ENCODE measurements around the gene CHML.

- TF ChIP-seq POLR2A (IDR thresholded peaks at IDR 0.05) = no peak
- TF ChIP-seq, protein P1, sequence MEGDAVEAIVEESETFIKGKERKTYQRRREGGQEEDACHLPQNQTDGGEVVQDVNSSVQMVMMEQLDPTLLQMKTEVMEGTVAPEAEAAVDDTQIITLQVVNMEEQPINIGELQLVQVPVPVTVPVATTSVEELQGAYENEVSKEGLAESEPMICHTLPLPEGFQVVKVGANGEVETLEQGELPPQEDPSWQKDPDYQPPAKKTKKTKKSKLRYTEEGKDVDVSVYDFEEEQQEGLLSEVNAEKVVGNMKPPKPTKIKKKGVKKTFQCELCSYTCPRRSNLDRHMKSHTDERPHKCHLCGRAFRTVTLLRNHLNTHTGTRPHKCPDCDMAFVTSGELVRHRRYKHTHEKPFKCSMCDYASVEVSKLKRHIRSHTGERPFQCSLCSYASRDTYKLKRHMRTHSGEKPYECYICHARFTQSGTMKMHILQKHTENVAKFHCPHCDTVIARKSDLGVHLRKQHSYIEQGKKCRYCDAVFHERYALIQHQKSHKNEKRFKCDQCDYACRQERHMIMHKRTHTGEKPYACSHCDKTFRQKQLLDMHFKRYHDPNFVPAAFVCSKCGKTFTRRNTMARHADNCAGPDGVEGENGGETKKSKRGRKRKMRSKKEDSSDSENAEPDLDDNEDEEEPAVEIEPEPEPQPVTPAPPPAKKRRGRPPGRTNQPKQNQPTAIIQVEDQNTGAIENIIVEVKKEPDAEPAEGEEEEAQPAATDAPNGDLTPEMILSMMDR (IDR thresholded peaks at IDR 0.05) = no peak
- TF ChIP-seq EP300 (IDR thresholded peaks at IDR 0.05) = no peak
These were observed 20.3 kb upstream of the CHML start for GRCh38 chr1:241660424-241660972.
